ENCODE measurements around the gene CTTNBP2NL.
A peak's percentile ranks its signal among the peaks of the same experiment; 100 is the strongest.

The CTTNBP2NL gene

DNA sequence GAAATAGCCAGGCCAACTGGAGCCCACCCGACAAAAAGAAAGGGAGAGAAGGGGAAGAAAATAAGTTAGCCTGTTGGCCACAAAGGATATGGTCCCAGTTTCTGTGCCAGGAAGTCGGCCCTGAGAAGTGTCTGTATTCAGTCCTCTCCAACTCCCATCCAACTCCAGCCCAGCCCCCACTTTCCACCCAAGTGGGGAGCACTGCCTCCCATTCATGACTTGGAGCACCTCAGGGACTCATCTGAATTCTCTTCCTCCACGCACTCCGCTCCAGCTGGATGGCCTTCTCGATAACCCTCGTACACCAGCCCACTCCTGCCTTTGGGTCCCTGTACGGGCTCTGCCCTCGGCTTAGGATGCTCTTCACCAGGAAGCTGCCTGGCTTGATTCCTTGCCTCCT, 110.7 kb downstream of the CTTNBP2NL start:
- no peak for DNase-seq
- no peaks in the 10 kb centered on the region for H3K36me3 ChIP-seq (replicated peaks)
- no peaks in the 10 kb centered on the region for H3K27me3 ChIP-seq (replicated peaks)
- in situ Hi-C loops (cut with HindIII; ENCODE audit: low pct_ligation_motif_present, low sequenced_read_pairs), result no loop called here
- H3K27ac ChIP-seq, result no peak overlapping the region
- TF ChIP-seq CTCF (IDR thresholded peaks at IDR 0.05; ENCODE audit: low read depth, low read length, missing control alignments), result no peak
- no peak overlapping the region for H3K4me3 ChIP-seq (ENCODE audit: low read depth, low read length)

DNA sequence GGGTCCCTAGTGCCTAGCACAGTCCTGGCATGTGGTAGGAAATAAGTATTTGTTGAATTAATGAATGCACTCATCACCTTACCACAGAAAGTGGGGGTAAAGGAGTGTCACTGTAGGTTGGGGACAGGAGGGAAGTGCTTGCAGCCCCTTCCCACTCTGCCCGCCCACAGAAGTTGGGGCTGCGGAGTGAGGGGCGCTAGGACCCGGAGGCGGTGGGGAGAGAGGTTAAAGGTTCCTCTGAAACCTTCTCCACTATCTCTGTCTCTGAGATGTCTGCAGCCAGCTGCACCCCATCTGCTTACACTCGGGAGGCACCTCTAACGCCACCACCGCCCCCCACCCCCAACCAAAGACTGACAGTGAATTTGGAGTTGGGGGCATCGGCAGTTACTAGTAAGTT, 111.3 kb downstream of the CTTNBP2NL start:
- no peak for TF ChIP-seq CTCF (IDR thresholded peaks at IDR 0.05; ENCODE audit: low read depth, low read length, missing control alignments)
- Histone ChIP-seq H3K27ac (no peak overlapping the region), H3K36me3 (replicated peaks) (no peaks in the 10 kb centered on the region), H3K27me3 (replicated peaks) (no peaks in the 10 kb centered on the region), H3K4me3 (ENCODE audit: low read depth, low read length) (no peak overlapping the region)
- in situ Hi-C loops (cut with HindIII; ENCODE audit: low pct_ligation_motif_present, low sequenced_read_pairs), result no loop called here
- DNase-seq, result no peak

- DNase-seq, result no peak
- Histone ChIP-seq H3K36me3 (replicated peaks) (no peaks in the 10 kb centered on the region), H3K27me3 (replicated peaks) (no peaks in the 10 kb centered on the region), H3K4me3 (ENCODE audit: low read depth, low read length) (peak overlapping the region; percentile 43), H3K27ac (no peak overlapping the region)
- in situ Hi-C loops (cut with HindIII; ENCODE audit: low pct_ligation_motif_present, low sequenced_read_pairs), result no loop called here
- TF ChIP-seq CTCF (IDR thresholded peaks at IDR 0.05; ENCODE audit: low read depth, low read length, missing control alignments), result no peak
Measured at GRCh38 chr1:112507921-112508277, 111.9 kb downstream of the CTTNBP2NL start.

- in situ Hi-C loops (cut with HindIII; ENCODE audit: low pct_ligation_motif_present, low sequenced_read_pairs), result no loop called here
- Histone ChIP-seq H3K27ac (no peak within 1 kb of the TSS), H3K27me3 (replicated peaks) (no peaks in the 10 kb centered on the region), H3K36me3 (replicated peaks) (no peaks in the 10 kb centered on the region), H3K4me3 (ENCODE audit: low read depth, low read length) (peak within 1 kb of the TSS; percentile 43)
- no peak for DNase-seq
- no peak for TF ChIP-seq CTCF (IDR thresholded peaks at IDR 0.05; ENCODE audit: low read depth, low read length, missing control alignments)
Measured at GRCh38 chr1:112508278-112509004, 112.4 kb downstream of the CTTNBP2NL start, which contains the start of gene WNT2B. TSS of gene WNT2B (plus strand) at chr1:112508965. CDS start at chr1:112509263, 298 bp downstream.

GRCh38 chr1:112509005-112509659, 113.1 kb downstream of the CTTNBP2NL start:
- Histone ChIP-seq H3K36me3 (replicated peaks) (no peaks in the 10 kb centered on the region), H3K27me3 (replicated peaks) (no peaks in the 10 kb centered on the region), H3K4me3 (ENCODE audit: low read depth, low read length) (peak overlapping the region; percentile 43), H3K27ac (no peak overlapping the region)
- TF ChIP-seq CTCF (IDR thresholded peaks at IDR 0.05; ENCODE audit: low read depth, low read length, missing control alignments), result no peak
- no peak for DNase-seq
- in situ Hi-C loops (cut with HindIII; ENCODE audit: low pct_ligation_motif_present, low sequenced_read_pairs), result no loop called here

Data from brain microvascular endothelial cell (primary cell).